Mucosa of rectum (tissue), 2 donors: ENCODE results near the gene GAL.

Experiments
- H3K27ac ChIP-seq, 2 donors: one replicate each; pipeline ENCODE4 v1.7.0; 2013; ENCODE audit warnings: inconsistent platforms in 2 of 2, low read depth in 2 of 2, low read length in 2 of 2
- H3K27me3 ChIP-seq, 2 donors: one replicate each; pipeline ENCODE4 v1.7.0; 2013; ENCODE audit warnings: low read length in 2 of 2; ENCODE audit not compliant: control insufficient read depth in 2 of 2, insufficient read depth in 2 of 2
- H3K36me3 ChIP-seq, 2 donors: one replicate each; pipeline ENCODE4 v1.7.0; 2013; ENCODE audit warnings: low read length in 2 of 2; ENCODE audit not compliant: control insufficient read depth in 2 of 2, insufficient read depth in 2 of 2
- H3K4me1 ChIP-seq, 2 donors: one replicate each; pipeline ENCODE4 v1.7.0; 2013; ENCODE audit warnings: low read length in 2 of 2, mild to moderate bottlenecking in 1 of 2; ENCODE audit not compliant: control insufficient read depth in 2 of 2, insufficient read depth in 2 of 2
- H3K4me3 ChIP-seq, 2 donors: one replicate each; pipeline ENCODE4 v1.7.0; 2013; ENCODE audit warnings: low read length in 2 of 2
- H3K9ac ChIP-seq, 2 donors: one replicate each; pipeline ENCODE4 v1.7.0; 2013; ENCODE audit warnings: low read length in 2 of 2, low read depth in 1 of 2, mild to moderate bottlenecking in 1 of 2
- H3K9me3 ChIP-seq, 2 donors: one replicate each; pipeline ENCODE4 v1.7.0; 2013; ENCODE audit warnings: low read length in 2 of 2; ENCODE audit not compliant: control insufficient read depth in 2 of 2
- donor health status: healthy.
- donor health status: Normal muscosa, but diverticular disease.

Gene GAL

DNA sequence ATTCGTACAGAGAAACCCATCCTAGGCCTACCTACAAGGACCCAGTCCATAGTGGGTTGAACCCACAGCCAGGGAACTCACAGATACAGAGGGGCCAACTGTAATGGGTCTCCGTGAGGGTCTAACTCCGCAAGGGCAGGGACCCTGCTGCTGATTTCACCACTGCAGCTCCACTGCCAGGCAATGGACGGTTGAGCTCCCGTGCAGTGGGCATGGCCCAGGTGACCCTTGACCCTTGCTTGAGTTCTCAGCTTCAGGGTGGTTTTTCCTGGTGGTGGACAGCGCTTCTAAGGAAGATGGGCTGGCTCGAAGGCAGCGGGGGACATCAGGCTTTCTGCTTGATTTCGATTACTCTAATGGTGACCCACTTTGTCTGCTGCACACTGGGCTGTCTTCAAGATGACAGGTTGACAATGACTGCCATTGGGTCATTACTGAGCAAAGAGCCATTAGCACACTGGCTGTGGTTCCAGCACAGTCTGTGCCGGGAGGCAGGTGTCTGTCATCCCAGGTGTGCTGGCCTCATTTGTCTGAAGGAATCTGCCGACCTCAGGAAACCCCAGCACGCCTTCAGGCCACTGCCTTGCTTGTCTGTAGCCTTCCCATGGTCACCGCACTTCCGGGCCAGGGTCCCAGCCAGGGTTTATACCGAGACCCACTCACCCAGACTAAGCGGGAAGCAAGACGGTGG, 3.7 kb upstream of the GAL start:
- H3K9ac ChIP-seq = no peak overlapping the region
- no peaks in the 10 kb centered on the region for H3K9me3 ChIP-seq
- no peaks in the 10 kb centered on the region for H3K4me1 ChIP-seq
- no peak overlapping the region for H3K4me3 ChIP-seq
- H3K27ac ChIP-seq = no peak overlapping the region
- H3K36me3 ChIP-seq = no peaks in the 10 kb centered on the region
- peaks cover 17 to 29% of the 10 kb centered on the region in 2 donors for H3K27me3 ChIP-seq

DNA sequence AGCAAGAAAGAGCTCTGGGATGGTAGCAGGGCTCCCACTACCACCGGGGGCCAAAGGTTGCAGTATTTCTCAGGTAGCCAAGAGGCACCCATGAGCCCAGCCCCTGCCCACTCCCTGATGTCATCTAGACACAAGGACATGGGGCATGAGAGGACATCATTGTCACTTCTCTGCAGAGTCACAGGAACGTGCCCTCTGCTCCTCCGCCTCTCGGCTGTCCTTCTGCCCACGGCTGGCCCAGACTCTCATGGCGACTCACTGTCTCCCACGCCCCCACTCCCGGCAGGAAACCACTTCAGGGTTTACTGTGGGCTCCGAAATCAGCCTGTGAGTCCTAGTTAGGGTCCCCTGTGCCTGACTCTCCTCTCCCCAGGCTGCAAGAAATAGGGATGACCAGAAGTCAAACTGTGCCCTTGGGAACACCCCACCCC, 1.8 kb upstream of the GAL start:
- no peak overlapping the region for H3K9ac ChIP-seq
- H3K27me3 ChIP-seq = peaks cover 23 to 39% of the 10 kb centered on the region in 2 donors
- no peak overlapping the region for H3K4me3 ChIP-seq

GRCh38 chr11:68683121-68683520, 1.2 kb upstream of the GAL start:
- H3K9me3 ChIP-seq = no peaks in the 10 kb centered on the region
- no peak overlapping the region for H3K4me3 ChIP-seq
- no peaks in the 10 kb centered on the region for H3K36me3 ChIP-seq
- no peaks in the 10 kb centered on the region for H3K4me1 ChIP-seq
- H3K27ac ChIP-seq = no peak overlapping the region
- no peak overlapping the region for H3K9ac ChIP-seq
- peaks cover 23 to 43% of the 10 kb centered on the region in 2 donors for H3K27me3 ChIP-seq

More for the DNA sequence above, 1.8 kb upstream of the GAL start:
- H3K27ac ChIP-seq = no peak overlapping the region
- no peaks in the 10 kb centered on the region for H3K36me3 ChIP-seq
- no peaks in the 10 kb centered on the region for H3K4me1 ChIP-seq
- no peaks in the 10 kb centered on the region for H3K9me3 ChIP-seq

DNA sequence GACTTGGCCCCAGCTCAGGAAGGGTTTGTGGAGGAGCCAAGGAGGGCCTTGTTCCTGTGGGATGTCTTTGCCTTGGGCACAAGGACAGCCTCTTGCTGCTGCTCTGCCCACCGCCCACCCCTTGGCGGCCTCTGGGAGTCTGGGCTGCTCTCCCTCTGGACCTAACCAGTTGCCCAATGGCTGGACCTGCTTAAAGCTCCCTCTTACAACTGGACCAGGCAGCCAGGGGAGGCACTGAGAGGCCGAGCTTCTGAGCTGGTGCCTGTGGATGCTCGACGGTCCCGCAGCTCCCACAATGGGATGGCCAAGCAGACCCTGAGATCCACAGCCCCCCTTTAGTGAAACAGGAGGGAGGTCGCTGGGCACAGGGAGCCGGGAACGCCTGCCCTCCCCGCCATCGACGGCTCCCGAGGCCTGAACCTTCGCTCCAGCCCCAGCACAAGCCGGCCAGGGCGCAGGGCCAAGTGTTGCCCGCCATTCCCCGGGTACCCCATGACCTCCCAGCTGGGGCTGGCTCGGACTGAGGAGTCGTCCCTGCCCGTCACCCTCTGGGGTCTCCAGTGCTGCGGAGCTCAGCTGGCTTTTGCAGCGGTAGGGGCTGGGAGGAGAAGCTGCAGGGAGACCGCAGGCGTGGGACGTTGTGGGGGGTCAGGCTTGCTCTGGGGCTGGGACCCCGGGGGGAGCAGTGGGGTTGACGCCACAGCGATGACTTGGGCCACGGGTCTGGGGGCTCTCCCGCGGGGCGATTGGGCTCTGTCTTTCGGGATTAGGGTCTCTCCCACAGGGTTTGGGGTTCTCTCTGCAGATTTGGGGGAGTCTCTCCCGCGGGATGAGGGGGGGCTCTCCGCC, 584 bp upstream of the GAL start:
- no peak overlapping the region for H3K27ac ChIP-seq
- H3K36me3 ChIP-seq = no peaks in the 10 kb centered on the region
- no peak overlapping the region for H3K4me3 ChIP-seq
- H3K9ac ChIP-seq = no peak overlapping the region
- H3K9me3 ChIP-seq = no peaks in the 10 kb centered on the region
- H3K4me1 ChIP-seq = no peaks in the 10 kb centered on the region
- peaks cover 23 to 47% of the 10 kb centered on the region in 2 donors for H3K27me3 ChIP-seq

GRCh38 chr11:68685656-68686380, 1.5 kb downstream of the GAL start:
- Histone ChIP-seq H3K4me1 (no peaks in the 10 kb centered on the region), H3K4me3 (no peak overlapping the region), H3K27me3 (peaks cover 23 to 50% of the 10 kb centered on the region in 2 donors), H3K36me3 (no peaks in the 10 kb centered on the region), H3K27ac (no peak overlapping the region), H3K9me3 (no peaks in the 10 kb centered on the region), H3K9ac (no peak overlapping the region)

DNA sequence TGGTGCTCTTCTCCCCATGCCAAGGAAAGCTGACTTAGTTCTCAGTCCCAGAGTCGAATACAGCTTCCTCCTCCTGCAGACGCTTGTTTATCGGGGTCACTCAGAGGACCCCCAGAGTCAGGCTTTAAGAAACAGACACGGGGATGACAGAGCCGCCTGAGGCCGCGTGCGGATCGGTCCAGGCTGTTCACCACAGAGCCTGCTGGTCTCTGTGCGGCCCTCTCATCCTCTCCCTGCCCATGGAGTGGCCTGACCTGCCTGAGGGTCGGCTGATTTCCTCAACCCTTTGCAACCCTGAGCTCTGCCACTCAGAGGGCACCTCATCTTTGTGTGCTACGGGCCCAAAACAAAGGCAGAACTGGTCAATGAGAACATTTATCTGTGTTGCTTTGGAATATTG, 2.1 kb downstream of the GAL start:
- H3K27ac ChIP-seq = no peak overlapping the region
- no peaks in the 10 kb centered on the region for H3K9me3 ChIP-seq
- H3K27me3 ChIP-seq = peaks cover 23 to 50% of the 10 kb centered on the region in 2 donors
- no peaks in the 10 kb centered on the region for H3K4me1 ChIP-seq
- H3K9ac ChIP-seq = no peak overlapping the region
- H3K4me3 ChIP-seq = no peak overlapping the region
- H3K36me3 ChIP-seq = no peaks in the 10 kb centered on the region

GRCh38 chr11:68687311-68687710, 3.0 kb downstream of the GAL start:
- Histone ChIP-seq H3K4me1 (no peaks in the 10 kb centered on the region), H3K9ac (no peak overlapping the region), H3K9me3 (no peaks in the 10 kb centered on the region), H3K27ac (no peak overlapping the region), H3K27me3 (peaks cover 23 to 50% of the 10 kb centered on the region in 2 donors), H3K4me3 (no peak overlapping the region), H3K36me3 (no peaks in the 10 kb centered on the region)

GRCh38 chr11:68687986-68688385, 3.6 kb downstream of the GAL start:
- Histone ChIP-seq H3K27ac (no peak overlapping the region), H3K4me1 (no peaks in the 10 kb centered on the region), H3K9me3 (no peaks in the 10 kb centered on the region), H3K4me3 (no peak overlapping the region), H3K27me3 (peaks cover 23 to 49% of the 10 kb centered on the region in 2 donors), H3K9ac (no peak overlapping the region), H3K36me3 (no peaks in the 10 kb centered on the region)

DNA sequence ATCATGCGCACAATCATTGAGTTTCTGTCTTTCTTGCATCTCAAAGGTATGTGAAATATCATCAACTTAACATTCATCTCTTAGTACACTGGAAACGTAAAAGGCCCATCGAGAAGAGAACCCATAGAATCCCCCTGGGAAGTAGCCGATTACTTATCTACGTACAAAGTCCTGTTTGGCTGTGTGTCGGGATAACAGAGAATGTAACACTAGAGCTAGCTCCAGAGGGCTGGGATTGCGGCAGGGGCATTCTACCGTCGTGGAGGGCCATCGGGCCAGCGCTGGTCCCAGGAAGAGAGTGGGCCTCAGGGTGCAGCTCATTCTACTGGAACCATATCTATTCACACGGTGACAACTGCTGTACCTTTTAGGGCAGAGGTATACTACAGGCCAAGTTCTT, 4.5 kb downstream of the GAL start:
- Histone ChIP-seq H3K4me3 (no peak overlapping the region), H3K27me3 (peaks cover 19 to 40% of the 10 kb centered on the region in 2 donors), H3K9ac (no peak overlapping the region), H3K27ac (no peak overlapping the region), H3K36me3 (no peaks in the 10 kb centered on the region), H3K4me1 (no peaks in the 10 kb centered on the region), H3K9me3 (no peaks in the 10 kb centered on the region)
